Neural progenitor cell (in vitro differentiated cells): ENCODE measurements around the gene ZNF726.
"Not testable (repeated sequence)": the region's sequence is repeated elsewhere in the genome, so short reads cannot be mapped to it uniquely, and the experiment has no call there.

Experiments
- CTCF ChIP-seq: fragments of 200-600 bp; sonication (generic); IDR thresholded peaks from 2 replicates; pipeline ENCODE4 v1.5.1; 2017; ENCODE audit warnings: antibody characterized with exemption, mild to moderate bottlenecking
- EZH2 ChIP-seq: fragments of 200-600 bp; sonication (generic); IDR thresholded peaks from 2 replicates; pipeline ENCODE4 v1.6.1; 2017; ENCODE audit warnings: antibody characterized with exemption, mild to moderate bottlenecking, moderate library complexity
- EZH2phosphoT487 ChIP-seq: fragments of 200-600 bp; sonication (generic); IDR thresholded peaks from 2 replicates; pipeline ENCODE4 v1.6.1; 2017; ENCODE audit warnings: antibody characterized with exemption

- TF ChIP-seq CTCF, EZH2phosphoT487, EZH2: not testable (repeated sequence)
These were observed 49.6 kb downstream of the ZNF726 start for GRCh38 chr19:23964334-23964733.
